ENCODE measurements around the gene AQP1.

AQP1 gene

DNA sequence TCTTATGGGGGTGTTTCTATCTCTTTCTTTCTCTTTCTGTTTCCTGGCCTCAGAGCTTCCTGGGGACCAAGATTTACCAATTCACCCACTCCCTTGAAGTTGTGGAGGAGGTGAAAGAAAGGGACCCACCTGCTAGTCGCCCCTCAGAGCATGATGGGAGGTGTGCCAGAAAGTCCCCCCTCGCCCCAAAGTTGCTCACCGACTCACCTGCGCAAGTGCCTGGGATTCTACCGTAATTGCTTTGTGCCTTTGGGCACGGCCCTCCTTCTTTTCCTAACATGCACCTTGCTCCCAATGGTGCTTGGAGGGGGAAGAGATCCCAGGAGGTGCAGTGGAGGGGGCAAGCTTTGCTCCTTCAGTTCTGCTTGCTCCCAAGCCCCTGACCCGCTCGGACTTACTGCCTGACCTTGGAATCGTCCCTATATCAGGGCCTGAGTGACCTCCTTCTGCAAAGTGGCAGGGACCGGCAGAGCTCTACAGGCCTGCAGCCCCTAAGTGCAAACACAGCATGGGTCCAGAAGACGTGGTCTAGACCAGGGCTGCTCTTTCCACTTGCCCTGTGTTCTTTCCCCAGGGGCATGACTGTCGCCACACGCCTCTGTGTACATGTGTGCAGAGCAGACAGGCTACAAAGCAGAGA lies 12.2 kb downstream of the AQP1 start:
- Histone ChIP-seq H3K27me3 (no peaks in the 10 kb centered on the region), H3K36me3 (no peaks in the 10 kb centered on the region), H3K4me1 (peaks cover 11% of the 10 kb centered on the region), H3K9me3 (no peaks in the 10 kb centered on the region), H3K4me3 (ENCODE audit: low read depth, low read length) (no peak overlapping the region)
- TF ChIP-seq, protein P1, sequence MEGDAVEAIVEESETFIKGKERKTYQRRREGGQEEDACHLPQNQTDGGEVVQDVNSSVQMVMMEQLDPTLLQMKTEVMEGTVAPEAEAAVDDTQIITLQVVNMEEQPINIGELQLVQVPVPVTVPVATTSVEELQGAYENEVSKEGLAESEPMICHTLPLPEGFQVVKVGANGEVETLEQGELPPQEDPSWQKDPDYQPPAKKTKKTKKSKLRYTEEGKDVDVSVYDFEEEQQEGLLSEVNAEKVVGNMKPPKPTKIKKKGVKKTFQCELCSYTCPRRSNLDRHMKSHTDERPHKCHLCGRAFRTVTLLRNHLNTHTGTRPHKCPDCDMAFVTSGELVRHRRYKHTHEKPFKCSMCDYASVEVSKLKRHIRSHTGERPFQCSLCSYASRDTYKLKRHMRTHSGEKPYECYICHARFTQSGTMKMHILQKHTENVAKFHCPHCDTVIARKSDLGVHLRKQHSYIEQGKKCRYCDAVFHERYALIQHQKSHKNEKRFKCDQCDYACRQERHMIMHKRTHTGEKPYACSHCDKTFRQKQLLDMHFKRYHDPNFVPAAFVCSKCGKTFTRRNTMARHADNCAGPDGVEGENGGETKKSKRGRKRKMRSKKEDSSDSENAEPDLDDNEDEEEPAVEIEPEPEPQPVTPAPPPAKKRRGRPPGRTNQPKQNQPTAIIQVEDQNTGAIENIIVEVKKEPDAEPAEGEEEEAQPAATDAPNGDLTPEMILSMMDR (IDR thresholded peaks at IDR 0.05; ENCODE audit: low read depth, low read length): no peak
- DNase-seq: peak; percentile 10

DNA sequence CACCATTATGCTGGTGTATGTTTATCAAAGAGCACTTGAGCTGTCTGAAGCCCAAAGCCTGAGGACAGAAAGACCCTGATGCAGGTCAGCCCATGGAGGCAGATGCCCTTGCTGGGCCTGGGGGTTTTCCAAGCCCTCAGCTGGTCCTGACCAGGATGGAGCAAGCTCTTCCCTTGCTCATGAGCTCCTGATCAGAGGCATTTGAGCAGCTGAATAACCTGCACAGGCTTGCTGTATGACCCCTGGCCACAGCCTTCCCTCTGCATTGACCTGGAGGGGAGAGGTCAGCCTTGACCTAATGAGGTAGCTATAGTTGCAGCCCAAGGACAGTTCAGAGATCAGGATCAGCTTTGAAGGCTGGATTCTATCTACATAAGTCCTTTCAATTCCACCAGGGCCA lies 13.0 kb downstream of the AQP1 start:
- Histone ChIP-seq H3K9me3 (no peaks in the 10 kb centered on the region), H3K36me3 (no peaks in the 10 kb centered on the region), H3K4me1 (peaks cover 11% of the 10 kb centered on the region), H3K27me3 (no peaks in the 10 kb centered on the region), H3K4me3 (ENCODE audit: low read depth, low read length) (no peak overlapping the region)
- DNase-seq: peak; percentile 3
- TF ChIP-seq, protein P1 (IDR thresholded peaks at IDR 0.05; ENCODE audit: low read depth, low read length): no peak

DNA sequence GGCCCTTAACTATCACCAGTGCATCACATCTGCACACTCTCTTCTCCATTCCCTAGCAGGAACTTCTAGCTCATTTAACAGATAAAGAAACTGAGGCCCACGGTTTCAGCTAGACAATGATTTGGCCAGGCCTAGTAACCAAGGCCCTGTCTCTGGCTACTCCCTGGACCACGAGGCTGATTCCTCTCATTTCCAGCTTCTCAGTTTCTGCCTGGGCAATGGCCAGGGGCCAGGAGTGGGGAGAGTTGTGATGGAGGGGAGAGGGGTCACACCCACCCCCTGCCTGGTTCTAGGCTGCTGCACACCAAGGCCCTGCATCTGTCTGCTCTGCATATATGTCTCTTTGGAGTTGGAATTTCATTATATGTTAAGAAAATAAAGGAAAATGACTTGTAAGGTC lies 13.5 kb downstream of the AQP1 start:
- TF ChIP-seq, protein P1 (IDR thresholded peaks at IDR 0.05; ENCODE audit: low read depth, low read length): no peak
- DNase-seq: peak; percentile 2
- no peaks in the 10 kb centered on the region for H3K9me3 ChIP-seq
- H3K4me3 ChIP-seq (ENCODE audit: low read depth, low read length): no peak overlapping the region
- no peaks in the 10 kb centered on the region for H3K36me3 ChIP-seq
- no peaks in the 10 kb centered on the region for H3K27me3 ChIP-seq
- peaks cover 11% of the 10 kb centered on the region for H3K4me1 ChIP-seq

DNA sequence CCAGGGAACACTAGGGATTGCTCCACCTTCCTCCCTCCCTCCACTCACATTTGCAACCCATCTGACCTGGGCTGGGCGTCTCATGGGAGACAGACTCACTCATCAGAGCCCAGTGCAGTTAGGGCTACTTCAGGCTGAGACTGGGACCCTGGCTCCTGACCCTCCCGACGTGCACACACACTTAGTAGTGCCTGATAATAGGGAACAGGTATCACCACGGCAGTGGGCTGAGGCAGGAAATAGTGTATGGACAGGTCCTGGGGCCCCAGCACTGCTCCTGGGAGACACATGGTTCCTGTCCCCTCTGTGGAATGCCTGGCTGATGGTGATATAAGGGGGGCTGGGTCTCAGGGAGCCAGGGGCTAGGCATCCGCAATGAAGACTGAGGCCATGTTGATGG lies 14.3 kb downstream of the AQP1 start:
- Histone ChIP-seq H3K36me3 (no peaks in the 10 kb centered on the region), H3K9me3 (no peaks in the 10 kb centered on the region), H3K4me3 (ENCODE audit: low read depth, low read length) (no peak overlapping the region), H3K4me1 (peaks cover 11% of the 10 kb centered on the region), H3K27me3 (no peaks in the 10 kb centered on the region)
- DNase-seq: peak; percentile 38
- TF ChIP-seq, protein P1 (IDR thresholded peaks at IDR 0.05; ENCODE audit: low read depth, low read length): no peak

DNA sequence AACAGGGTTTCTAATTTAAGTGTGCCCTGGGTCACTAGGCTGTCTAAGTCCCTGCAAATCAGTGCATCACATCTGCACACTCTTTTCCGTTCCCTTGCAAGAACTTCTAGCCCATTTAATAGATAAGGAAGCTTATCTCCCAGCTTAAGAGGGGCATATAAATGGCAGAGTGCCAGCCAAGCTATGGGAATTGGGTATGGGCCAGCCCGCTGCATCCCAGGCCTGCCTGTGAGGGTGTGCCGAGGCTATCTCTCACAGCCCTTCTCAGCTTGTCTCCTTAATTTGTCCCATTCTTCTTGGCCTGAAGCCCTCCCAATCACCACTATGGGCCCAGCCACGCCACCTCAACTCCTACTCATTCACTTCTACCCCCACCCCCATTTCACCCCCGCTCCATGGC lies 14.7 kb downstream of the AQP1 start:
- H3K4me3 ChIP-seq (ENCODE audit: low read depth, low read length): no peak overlapping the region
- H3K4me1 ChIP-seq: peaks cover 11% of the 10 kb centered on the region
- H3K9me3 ChIP-seq: no peaks in the 10 kb centered on the region
- TF ChIP-seq, protein P1 (IDR thresholded peaks at IDR 0.05; ENCODE audit: low read depth, low read length): no peak
- DNase-seq: peak; percentile 59
- H3K27me3 ChIP-seq: no peaks in the 10 kb centered on the region
- no peaks in the 10 kb centered on the region for H3K36me3 ChIP-seq

DNA sequence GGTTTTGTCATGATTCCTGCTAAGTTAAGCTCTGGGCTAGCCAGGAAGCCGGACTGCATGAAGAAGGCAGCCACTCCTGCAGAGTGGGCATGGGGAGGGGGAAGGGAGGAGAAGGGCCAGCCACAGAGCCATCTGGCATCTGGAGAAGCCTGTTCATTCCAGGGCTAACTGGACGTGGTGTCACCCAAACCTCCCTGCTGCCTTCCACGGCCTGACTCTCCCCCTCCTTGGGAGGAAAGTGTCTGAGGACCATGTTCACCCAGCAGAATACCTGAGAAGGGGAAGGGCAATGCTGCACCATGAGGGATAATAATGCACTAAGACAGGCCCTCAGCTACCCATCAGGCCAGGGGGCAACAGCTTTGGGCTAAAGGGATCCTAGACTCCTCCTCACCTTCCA lies 15.4 kb downstream of the AQP1 start:
- peaks cover 11% of the 10 kb centered on the region for H3K4me1 ChIP-seq

More for the DNA sequence above, 15.4 kb downstream of the AQP1 start:
- Histone ChIP-seq H3K4me3 (ENCODE audit: low read depth, low read length) (no peak overlapping the region), H3K9me3 (no peaks in the 10 kb centered on the region), H3K36me3 (no peaks in the 10 kb centered on the region), H3K27me3 (no peaks in the 10 kb centered on the region)
- TF ChIP-seq, protein P1 (IDR thresholded peaks at IDR 0.05; ENCODE audit: low read depth, low read length): no peak
- DNase-seq: peak; percentile 4
